ENCODE measurements around the gene DPP4. TPM values are rescaled to one million over a fixed set of nuclear protein-coding genes. Genes with fewer than 3 reads are reported as not detected.

DPP4 gene
- polyA plus RNA-seq, 1 donor from 2014 or later: 1.3 TPM

- Mint-ChIP-seq H3K4me1 (peaks cover 3 to 10% (median 5%) of the 10 kb centered on the region in 3 donors), H3K9me3 (peaks cover 2 to 5% (median 3%) of the 10 kb centered on the region in 3 donors), H3K4me3 (peak overlapping the region; percentile 76 to 93 (median 86)), H3K27me3 (peaks cover 16% of the 10 kb centered on the region), H3K36me3 (no peaks in the 10 kb centered on the region), H3K27ac (no peak overlapping the region)
Observed at GRCh38 chr2:162072976-162073887, 783 bp downstream of the DPP4 start.

GRCh38 chr2:162072181-162072702 lies 1.8 kb downstream of the DPP4 start:
- no peaks in the 10 kb centered on the region for H3K9me3 Mint-ChIP-seq
- H3K27me3 Mint-ChIP-seq: peaks cover 16% of the 10 kb centered on the region
- H3K4me3 Mint-ChIP-seq: peak overlapping the region in 2 of 4 donors; percentile 45 to 73
- H3K36me3 Mint-ChIP-seq: no peaks in the 10 kb centered on the region
- no peak overlapping the region for H3K27ac Mint-ChIP-seq
- peaks cover 3 to 10% (median 5%) of the 10 kb centered on the region in 3 donors for H3K4me1 Mint-ChIP-seq

- Mint-ChIP-seq H3K4me1 (peaks cover 3 to 10% (median 5%) of the 10 kb centered on the region in 3 donors), H3K27me3 (peaks cover 16% of the 10 kb centered on the region), H3K4me3 (no peak overlapping the region), H3K36me3 (no peaks in the 10 kb centered on the region), H3K27ac (no peak overlapping the region), H3K9me3 (no peaks in the 10 kb centered on the region)
Observed at GRCh38 chr2:162071001-162071400, 3.0 kb downstream of the DPP4 start.

- Mint-ChIP-seq H3K4me1 (peaks cover 3 to 10% (median 5%) of the 10 kb centered on the region in 3 donors), H3K27ac (no peak overlapping the region), H3K27me3 (peaks cover 14% of the 10 kb centered on the region), H3K36me3 (no peaks in the 10 kb centered on the region), H3K4me3 (no peak overlapping the region), H3K9me3 (no peaks in the 10 kb centered on the region)
Observed at GRCh38 chr2:162070228-162070936, 3.6 kb downstream of the DPP4 start.

- H3K4me1 Mint-ChIP-seq: peaks cover under 1 to 10% (median 6%) of the 10 kb centered on the region in 3 donors
- H3K27me3 Mint-ChIP-seq: peaks cover 10% of the 10 kb centered on the region
- no peak overlapping the region for H3K4me3 Mint-ChIP-seq
- H3K9me3 Mint-ChIP-seq: no peaks in the 10 kb centered on the region
- H3K27ac Mint-ChIP-seq: no peak overlapping the region
- no peaks in the 10 kb centered on the region for H3K36me3 Mint-ChIP-seq
Observed at GRCh38 chr2:162069267-162069903, 4.6 kb downstream of the DPP4 start.

- Mint-ChIP-seq H3K27me3 (peaks cover 3% of the 10 kb centered on the region), H3K4me3 (no peak overlapping the region), H3K9me3 (no peaks in the 10 kb centered on the region), H3K4me1 (peaks cover 17 to 23% (median 17%) of the 10 kb centered on the region in 3 donors), H3K36me3 (no peaks in the 10 kb centered on the region), H3K27ac (no peak overlapping the region)
Observed at GRCh38 chr2:162067596-162067995, 6.4 kb downstream of the DPP4 start.

- Mint-ChIP-seq H3K27ac (no peak overlapping the region), H3K9me3 (no peaks in the 10 kb centered on the region), H3K27me3 (no peaks in the 10 kb centered on the region), H3K36me3 (no peaks in the 10 kb centered on the region), H3K4me3 (no peak overlapping the region), H3K4me1 (peaks cover 19 to 25% (median 21%) of the 10 kb centered on the region in 3 donors)
Observed at GRCh38 chr2:162065767-162066166, 8.2 kb downstream of the DPP4 start.

- peak overlapping the region in 3 of 4 donors; percentile 35 to 74 (median 69) for H3K4me3 Mint-ChIP-seq
- H3K4me1 Mint-ChIP-seq: peaks cover 21 to 32% (median 27%) of the 10 kb centered on the region in 3 donors
- H3K9me3 Mint-ChIP-seq: no peaks in the 10 kb centered on the region
- H3K36me3 Mint-ChIP-seq: no peaks in the 10 kb centered on the region
- H3K27me3 Mint-ChIP-seq: no peaks in the 10 kb centered on the region
- H3K27ac Mint-ChIP-seq: peak overlapping the region in 2 of 3 donors; percentile 63 to 83
Observed at GRCh38 chr2:162063899-162064298, 10.1 kb downstream of the DPP4 start.

- Mint-ChIP-seq H3K36me3 (no peaks in the 10 kb centered on the region), H3K4me3 (peak overlapping the region in 1 of 4 donors; percentile 61)
Observed at GRCh38 chr2:162063281-162063680, 10.7 kb downstream of the DPP4 start.

GRCh38 chr2:162062559-162062958 lies 11.5 kb downstream of the DPP4 start:
- peaks cover 21 to 40% (median 31%) of the 10 kb centered on the region in 3 donors for H3K4me1 Mint-ChIP-seq
- H3K4me3 Mint-ChIP-seq: no peak overlapping the region
- no peaks in the 10 kb centered on the region for H3K9me3 Mint-ChIP-seq
- H3K27me3 Mint-ChIP-seq: no peaks in the 10 kb centered on the region
- no peaks in the 10 kb centered on the region for H3K36me3 Mint-ChIP-seq
- H3K27ac Mint-ChIP-seq: no peak overlapping the region

More at GRCh38 chr2:162063281-162063680, 10.7 kb downstream of the DPP4 start:
- Mint-ChIP-seq H3K9me3 (no peaks in the 10 kb centered on the region), H3K27ac (peak overlapping the region in 2 of 3 donors; percentile 63 to 83), H3K4me1 (peaks cover 21 to 36% (median 31%) of the 10 kb centered on the region in 3 donors), H3K27me3 (no peaks in the 10 kb centered on the region)

GRCh38 chr2:162061021-162061420 lies 13.0 kb downstream of the DPP4 start:
- Mint-ChIP-seq H3K27me3 (no peaks in the 10 kb centered on the region), H3K4me3 (peak overlapping the region in 1 of 4 donors; percentile 50), H3K4me1 (peaks cover 21 to 40% (median 31%) of the 10 kb centered on the region in 3 donors), H3K36me3 (no peaks in the 10 kb centered on the region), H3K27ac (no peak overlapping the region), H3K9me3 (no peaks in the 10 kb centered on the region)

GRCh38 chr2:162060532-162060931 lies 13.5 kb downstream of the DPP4 start:
- Mint-ChIP-seq H3K27ac (no peak overlapping the region), H3K27me3 (no peaks in the 10 kb centered on the region), H3K4me3 (no peak overlapping the region), H3K4me1 (peaks cover 21 to 43% (median 31%) of the 10 kb centered on the region in 3 donors), H3K9me3 (no peaks in the 10 kb centered on the region), H3K36me3 (no peaks in the 10 kb centered on the region)

GRCh38 chr2:162058973-162059668 lies 14.9 kb downstream of the DPP4 start:
- no peaks in the 10 kb centered on the region for H3K27me3 Mint-ChIP-seq
- H3K27ac Mint-ChIP-seq: peak overlapping the region in 1 of 3 donors; percentile 48
- H3K36me3 Mint-ChIP-seq: no peaks in the 10 kb centered on the region
- H3K9me3 Mint-ChIP-seq: no peaks in the 10 kb centered on the region
- peaks cover 17 to 38% (median 30%) of the 10 kb centered on the region in 3 donors for H3K4me1 Mint-ChIP-seq
- peak overlapping the region; percentile 6 to 51 (median 30) for H3K4me3 Mint-ChIP-seq

- H3K4me1 Mint-ChIP-seq: peaks cover 4 to 21% (median 13%) of the 10 kb centered on the region in 3 donors
- H3K27me3 Mint-ChIP-seq: no peaks in the 10 kb centered on the region
- no peaks in the 10 kb centered on the region for H3K36me3 Mint-ChIP-seq
- no peak overlapping the region for H3K4me3 Mint-ChIP-seq
- H3K27ac Mint-ChIP-seq: no peak overlapping the region
- H3K9me3 Mint-ChIP-seq: no peaks in the 10 kb centered on the region
Observed at GRCh38 chr2:162057426-162057825, 16.6 kb downstream of the DPP4 start.
